Activated naive CD4-positive, alpha-beta T cell treated with anti-CD3 and anti-CD28 coated beads for 36 hours (primary cell): ENCODE data around the gene HLA-DMB. TPM values are rescaled to one million over a fixed set of nuclear protein-coding genes. Genes with fewer than 3 reads are reported as not detected.
A peak's percentile ranks its signal among the peaks of the same experiment; 100 is the strongest.

Experiments
- CTCF ChIA-PET: fragments of 350-600 bp; sonication (Branson Sonifier 250); formaldehyde crosslinking; loops from one replicate; lab custom pipeline; 2021; ENCODE audit warnings: antibody characterized with exemption; lab: Charles Lee
- DNase-seq: peaks from one replicate; pipeline ENCODE4 v3.0.0-alpha.2; 2020
- H3K27ac Mint-ChIP-seq: one replicate; pipeline ENCODE4 v1.8.0; 2021; ENCODE audit warnings: mild to moderate bottlenecking, mixed read lengths
- H3K27me3 Mint-ChIP-seq: one replicate; pipeline ENCODE4 v1.8.0; 2021; ENCODE audit warnings: low read depth, mixed read lengths
- H3K36me3 Mint-ChIP-seq: one replicate; pipeline ENCODE4 v1.8.0; 2021; ENCODE audit warnings: low read depth, mixed read lengths
- H3K4me1 Mint-ChIP-seq: one replicate; pipeline ENCODE4 v1.8.0; 2021; ENCODE audit warnings: low read depth, mixed read lengths
- H3K4me3 Mint-ChIP-seq: one replicate; pipeline ENCODE4 v1.8.0; 2021; ENCODE audit warnings: mild to moderate bottlenecking, moderate library complexity, mixed read lengths
- H3K9me3 Mint-ChIP-seq: one replicate; pipeline ENCODE4 v1.8.0; 2021; ENCODE audit warnings: mixed read lengths
- intact Hi-C: fragments of 100-400 bp; cut with micrococcal nuclease; formaldehyde crosslinking; loops from one replicate; pipeline ENCODE4 v1.15.1; 2023
- total RNA-seq, 2 experiments: library from RNA; stranded (reverse); gene quantifications; one replicate each; pipeline ENCODE4 v1.2.3, GENCODE V29; 2021

The HLA-DMB gene
- total RNA-seq, 2 experiments from 2014 or later: 0.76 to 1.3 TPM

GRCh38 chr6:32932132-32932868, 8.5 kb downstream of the HLA-DMB start:
- DNase-seq: no peak
- H3K4me3 Mint-ChIP-seq: no peak overlapping the region
- CTCF ChIA-PET: interaction anchor here (0.6 to 8.6 kb wide), 16 partner anchors 8 to 64 kb away, joined by 3 to 148 read pairs (median 6); partner anchors contain the start of genes BRD2 and HLA-DMA
- H3K4me1 Mint-ChIP-seq: no peaks in the 10 kb centered on the region
- H3K27me3 Mint-ChIP-seq: no peaks in the 10 kb centered on the region
- intact Hi-C loops: no loop called here
- H3K27ac Mint-ChIP-seq: no peak overlapping the region
- H3K36me3 Mint-ChIP-seq: no peaks in the 10 kb centered on the region
- H3K9me3 Mint-ChIP-seq: no peaks in the 10 kb centered on the region

- CTCF ChIA-PET: interaction anchor here (1.6 to 8.6 kb wide), 5 partner anchors 9 to 56 kb away, joined by 3 to 148 read pairs (median 12); partner anchors contain the start of gene HLA-DMA
- Mint-ChIP-seq H3K27me3 (no peaks in the 10 kb centered on the region), H3K9me3 (no peaks in the 10 kb centered on the region), H3K27ac (no peak overlapping the region), H3K4me1 (no peaks in the 10 kb centered on the region), H3K36me3 (no peaks in the 10 kb centered on the region), H3K4me3 (no peak overlapping the region)
- DNase-seq: no peak
- intact Hi-C loops: no loop called here
These were observed 9.6 kb downstream of the HLA-DMB start for GRCh38 chr6:32931211-32931610.

- CTCF ChIA-PET: no interaction called here
- intact Hi-C loops: no loop called here
- no peak overlapping the region for H3K4me3 Mint-ChIP-seq
- H3K27ac Mint-ChIP-seq: no peak overlapping the region
- no peaks in the 10 kb centered on the region for H3K27me3 Mint-ChIP-seq
- H3K4me1 Mint-ChIP-seq: no peaks in the 10 kb centered on the region
- H3K36me3 Mint-ChIP-seq: no peaks in the 10 kb centered on the region
- DNase-seq: no peak
- H3K9me3 Mint-ChIP-seq: no peaks in the 10 kb centered on the region
These were observed 18.7 kb downstream of the HLA-DMB start for GRCh38 chr6:32922083-32922482.

- no peaks in the 10 kb centered on the region for H3K27me3 Mint-ChIP-seq
- intact Hi-C loops: no loop called here
- DNase-seq: no peak
- H3K36me3 Mint-ChIP-seq: no peaks in the 10 kb centered on the region
- H3K27ac Mint-ChIP-seq: no peak overlapping the region
- H3K4me3 Mint-ChIP-seq: no peak overlapping the region
- CTCF ChIA-PET: interaction anchor here (1.0 to 1.1 kb wide), 2 partner anchors 13 to 48 kb away, joined by 3 read pairs; partner anchors contain the start of gene BRD2
- H3K4me1 Mint-ChIP-seq: no peaks in the 10 kb centered on the region
- no peaks in the 10 kb centered on the region for H3K9me3 Mint-ChIP-seq
These were observed 20.1 kb downstream of the HLA-DMB start for GRCh38 chr6:32920715-32921114.

GRCh38 chr6:32912951-32913350, 27.9 kb downstream of the HLA-DMB start:
- intact Hi-C loops: no loop called here
- H3K4me1 Mint-ChIP-seq: no peaks in the 10 kb centered on the region
- no peaks in the 10 kb centered on the region for H3K36me3 Mint-ChIP-seq
- H3K4me3 Mint-ChIP-seq: no peak overlapping the region
- H3K9me3 Mint-ChIP-seq: no peaks in the 10 kb centered on the region
- no peak overlapping the region for H3K27ac Mint-ChIP-seq
- peaks cover 7% of the 10 kb centered on the region for H3K27me3 Mint-ChIP-seq
- no peak for DNase-seq
- CTCF ChIA-PET: interaction anchor here (1.1 to 3.1 kb wide), 6 partner anchors 21 to 75 kb away, joined by 3 to 9 read pairs (median 5); partner anchors contain the start of genes HLA-DMA and TAP2

GRCh38 chr6:32908897-32909296, 31.9 kb downstream of the HLA-DMB start:
- H3K9me3 Mint-ChIP-seq: no peaks in the 10 kb centered on the region
- CTCF ChIA-PET: interaction anchor here (0.6 kb wide), 1 partner anchor 30 kb away, joined by 3 read pairs; no protein-coding TSS in a partner anchor
- H3K27ac Mint-ChIP-seq: no peak overlapping the region
- DNase-seq: no peak
- intact Hi-C loops: no loop called here
- H3K27me3 Mint-ChIP-seq: peaks cover 7% of the 10 kb centered on the region
- no peaks in the 10 kb centered on the region for H3K36me3 Mint-ChIP-seq
- no peaks in the 10 kb centered on the region for H3K4me1 Mint-ChIP-seq
- no peak overlapping the region for H3K4me3 Mint-ChIP-seq

- DNase-seq: no peak
- no peak overlapping the region for H3K27ac Mint-ChIP-seq
- peaks cover 1% of the 10 kb centered on the region for H3K36me3 Mint-ChIP-seq
- no peaks in the 10 kb centered on the region for H3K9me3 Mint-ChIP-seq
- H3K27me3 Mint-ChIP-seq: peaks cover 2% of the 10 kb centered on the region
- H3K4me3 Mint-ChIP-seq: no peak overlapping the region
- intact Hi-C loops: no loop called here
- CTCF ChIA-PET: interaction anchor here (1.0 kb wide), 1 partner anchor 78 kb away, joined by 3 read pairs; no protein-coding TSS in a partner anchor
- H3K4me1 Mint-ChIP-seq: no peaks in the 10 kb centered on the region
These were observed 34.3 kb downstream of the HLA-DMB start for GRCh38 chr6:32906539-32906938.

- no peaks in the 10 kb centered on the region for H3K4me1 Mint-ChIP-seq
- H3K4me3 Mint-ChIP-seq: no peak overlapping the region
- CTCF ChIA-PET: interaction anchor here (1.0 to 3.2 kb wide), 4 partner anchors 19 to 80 kb away, joined by 4 to 10 read pairs (median 4); no protein-coding TSS in a partner anchor
- H3K36me3 Mint-ChIP-seq: peaks cover 1% of the 10 kb centered on the region
- DNase-seq: no peak
- H3K9me3 Mint-ChIP-seq: no peaks in the 10 kb centered on the region
- intact Hi-C loops: no loop called here
- no peak overlapping the region for H3K27ac Mint-ChIP-seq
- H3K27me3 Mint-ChIP-seq: no peaks in the 10 kb centered on the region
These were observed 35.8 kb downstream of the HLA-DMB start for GRCh38 chr6:32905078-32905477.

GRCh38 chr6:32903952-32904351, 36.9 kb downstream of the HLA-DMB start:
- DNase-seq: no peak
- Mint-ChIP-seq H3K27me3 (no peaks in the 10 kb centered on the region), H3K4me1 (no peaks in the 10 kb centered on the region), H3K27ac (no peak overlapping the region), H3K4me3 (no peak overlapping the region), H3K36me3 (peaks cover 1% of the 10 kb centered on the region), H3K9me3 (no peaks in the 10 kb centered on the region)
- intact Hi-C loops: no loop called here
- CTCF ChIA-PET: interaction anchor here (0.6 to 3.2 kb wide), 5 partner anchors 18 to 81 kb away, joined by 4 to 10 read pairs (median 4); no protein-coding TSS in a partner anchor

- intact Hi-C loops: loop anchor here (2.0 kb wide), 2 partner anchors 50 to 90 kb away; partner anchors contain the start of gene PSMB8
- peaks cover 11% of the 10 kb centered on the region for H3K36me3 Mint-ChIP-seq
- no peaks in the 10 kb centered on the region for H3K9me3 Mint-ChIP-seq
- peak overlapping the region; percentile 97 for H3K4me3 Mint-ChIP-seq
- H3K27me3 Mint-ChIP-seq: no peaks in the 10 kb centered on the region
- DNase-seq: no peak
- peak overlapping the region; percentile 96 for H3K27ac Mint-ChIP-seq
- CTCF ChIA-PET: interaction anchor here (0.9 to 5.8 kb wide), 9 partner anchors 9 to 90 kb away, joined by 3 to 37 read pairs (median 5); partner anchors contain the start of gene HLA-DMA
- H3K4me1 Mint-ChIP-seq: peaks cover 37% of the 10 kb centered on the region
These were observed 45.9 kb downstream of the HLA-DMB start for GRCh38 chr6:32895006-32895345.

- intact Hi-C loops: loop anchor here (1.0 to 2.0 kb wide), 5 partner anchors 47 to 90 kb away; partner anchors contain the start of genes HLA-DMA, HLA-DMB and PSMB8
- Mint-ChIP-seq H3K27me3 (no peaks in the 10 kb centered on the region), H3K36me3 (peaks cover 11% of the 10 kb centered on the region), H3K27ac (peak overlapping the region; percentile 96), H3K4me1 (peaks cover 37% of the 10 kb centered on the region), H3K4me3 (peak overlapping the region; percentile 97), H3K9me3 (no peaks in the 10 kb centered on the region)
- peak; percentile 97 for DNase-seq
- CTCF ChIA-PET: interaction anchor here (0.9 to 5.8 kb wide), 13 partner anchors 9 to 92 kb away, joined by 3 to 37 read pairs (median 4); partner anchors contain the start of gene HLA-DMA
These were observed 46.5 kb downstream of the HLA-DMB start for GRCh38 chr6:32894085-32895005.
